Right lung (tissue), 5 donors: ENCODE data around the gene FLRT1. TPM values are rescaled to one million over a fixed set of nuclear protein-coding genes. Genes with fewer than 3 reads are reported as not detected.

Experiments used
- DNase-seq, 2 donors: peaks; one replicate each; pipeline ENCODE4 v3.0.0-alpha.2; 2013
- polyA plus RNA-seq, 5 donors: library from polyadenylated mRNA; unstranded; fragments of 120-200 nt; gene quantifications; one replicate each; pipeline versions ENCODE4 v1.2.1 to v1.2.3, GENCODE V29; 2013; ENCODE audit warnings: inconsistent platforms in 1 of 5, low replicate concordance in 1 of 5; ENCODE audit not compliant: insufficient read length in 5 of 5, insufficient read depth in 1 of 5

FLRT1 gene
- polyA plus RNA-seq, 5 donors, result 2.3 to 4.4 (median 3.5) TPM

DNA sequence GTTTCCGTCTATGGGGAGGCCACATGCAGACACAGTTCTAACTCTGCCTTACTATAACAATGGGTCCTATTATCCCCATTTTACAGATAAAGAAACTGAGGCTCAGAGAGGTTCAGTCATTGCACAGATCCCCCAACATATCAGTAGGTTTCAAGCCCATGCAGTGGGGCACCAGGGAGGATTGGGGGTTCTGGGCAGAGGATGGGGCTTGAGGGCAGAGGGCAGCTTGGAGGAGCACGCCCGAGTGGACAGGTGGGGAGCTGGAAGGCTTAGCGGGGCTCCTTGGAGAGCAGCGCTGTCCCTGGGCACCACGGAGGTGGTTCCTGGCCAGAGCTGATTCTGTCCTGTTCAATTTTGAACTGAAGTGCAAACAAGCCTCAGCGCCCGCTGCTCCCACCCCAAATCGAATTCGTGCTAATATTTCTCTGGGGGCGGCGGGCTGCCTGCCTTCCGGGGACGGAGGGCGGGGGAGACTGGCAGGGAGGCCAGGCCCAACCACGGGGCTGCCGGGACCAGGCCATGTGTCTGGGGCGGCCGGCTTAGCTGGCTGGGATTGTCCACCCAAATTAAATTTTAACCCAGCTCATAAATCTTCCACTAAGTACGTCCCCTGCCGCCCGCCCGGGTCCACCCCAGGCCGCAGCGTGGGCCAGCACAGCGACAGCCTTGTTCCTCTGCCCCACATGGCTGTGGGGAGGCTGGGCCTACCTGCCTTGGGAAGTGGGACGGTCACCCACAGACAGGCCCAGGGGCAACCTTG, 49.4 kb downstream of the FLRT1 start:
- DNase-seq, result no peak

Other genes starting within 250 kb of the FLRT1 start
- gene SPINDOC, start 222.5 kb upstream of the FLRT1 start, polyA plus RNA-seq, result 10 to 100 TPM; 28.3 to 48.4 (median 38.5) TPM
- 10 to 100 TPM; 27.0 to 35.1 (median 30.1) TPM for gene MARK2, start 196.8 kb upstream of the FLRT1 start, polyA plus RNA-seq
- gene RCOR2, start 118.8 kb upstream of the FLRT1 start, polyA plus RNA-seq, result 10 to 100 TPM in 4 of 5 donors, 1 to 10 TPM in 1; 8.9 to 20.7 (median 12.6) TPM
- gene NAA40, start 96.9 kb upstream of the FLRT1 start, polyA plus RNA-seq, result 10 to 100 TPM; 24.8 to 31.1 (median 28.0) TPM
- gene COX8A, start 61.3 kb upstream of the FLRT1 start, polyA plus RNA-seq, result 100 to 1,000 TPM; 128 to 250 (median 158) TPM
- gene OTUB1, start 49.5 kb upstream of the FLRT1 start, polyA plus RNA-seq, result 100 to 1,000 TPM in 1 of 5 donors, 10 to 100 TPM in 4; 72.3 to 105 (median 81.2) TPM
- gene MACROD1, start 130.2 kb downstream of the FLRT1 start, polyA plus RNA-seq, result 10 to 100 TPM; 16.4 to 26.7 (median 24.3) TPM
- 100 to 1,000 TPM; 168 to 203 (median 187) TPM for gene STIP1, start 150.2 kb downstream of the FLRT1 start, polyA plus RNA-seq
- 10 to 100 TPM in 2 of 5 donors, 1 to 10 TPM in 3; 6.4 to 13.2 (median 9.6) TPM for gene FERMT3, start 170.8 kb downstream of the FLRT1 start, polyA plus RNA-seq
- 10 to 100 TPM; 23.7 to 39.2 (median 32.1) TPM for gene TRPT1, start 190.3 kb downstream of the FLRT1 start, polyA plus RNA-seq
- 10 to 100 TPM; 16.5 to 29.4 (median 17.8) TPM for gene NUDT22, start 190.3 kb downstream of the FLRT1 start, polyA plus RNA-seq
- gene DNAJC4, start 194.6 kb downstream of the FLRT1 start, polyA plus RNA-seq, result 10 to 100 TPM; 57.9 to 88.9 (median 71.2) TPM
- 100 to 1,000 TPM in 1 of 5 donors, 10 to 100 TPM in 4; 64.5 to 112 (median 76.6) TPM for gene VEGFB, start 198.7 kb downstream of the FLRT1 start, polyA plus RNA-seq
- 10 to 100 TPM; 53.0 to 90.8 (median 67.2) TPM for gene FKBP2, start 205.2 kb downstream of the FLRT1 start, polyA plus RNA-seq
- 100 to 1,000 TPM in 1 of 5 donors, 10 to 100 TPM in 4; 63.2 to 139 (median 70.0) TPM for gene PPP1R14B, start 211.0 kb downstream of the FLRT1 start, polyA plus RNA-seq
- 10 to 100 TPM; 15.7 to 25.9 (median 18.7) TPM for gene PLCB3, start 215.6 kb downstream of the FLRT1 start, polyA plus RNA-seq
- 10 to 100 TPM; 38.7 to 87.5 (median 51.3) TPM for gene BAD, start 248.7 kb downstream of the FLRT1 start, polyA plus RNA-seq
- gene GPR137, start 249.9 kb downstream of the FLRT1 start, polyA plus RNA-seq, result 10 to 100 TPM; 19.2 to 43.8 (median 30.9) TPM